Spleen (tissue), 11 donors: ENCODE measurements around the gene MAGI2. TPM values are rescaled to one million over a fixed set of nuclear protein-coding genes. Genes with fewer than 3 reads are reported as not detected.

Experiments
- DNase-seq: peaks from one replicate; pipeline ENCODE4 v3.0.0-alpha.2; 2020
- H3K27ac ChIP-seq, 8 donors: fragments of 200-600 bp; sonication (generic) in 7 of 8; 1 replicate in 4 of 8; 2 replicates in 4 of 8; pipeline versions ENCODE4 v1.5.0 to v1.8.0; 2016 to 2021; ENCODE audit warnings: inconsistent platforms in 4 of 8, mild to moderate bottlenecking in 4 of 8, moderate library complexity in 1 of 8
- H3K27me3 ChIP-seq, 7 donors: fragments of 200-600 bp; sonication (generic) in 6 of 7; replicated peaks in 1 of 7; 1 replicate in 4 of 7; 2 replicates in 3 of 7; pipeline versions ENCODE4 v1.5.0 to v1.8.0; 2016 to 2021; ENCODE audit warnings: inconsistent platforms in 3 of 7, mild to moderate bottlenecking in 1 of 7
- H3K36me3 ChIP-seq, 6 donors: fragments of 200-600 bp; sonication (generic) in 5 of 6; 1 replicate in 4 of 6; 2 replicates in 2 of 6; pipeline versions ENCODE4 v1.5.0 to v1.8.0; 2016 to 2021; ENCODE audit warnings: inconsistent platforms in 2 of 6
- H3K4me1 ChIP-seq, 6 donors: fragments of 200-600 bp; sonication (generic) in 5 of 6; 1 replicate in 3 of 6; 2 replicates in 3 of 6; pipeline versions ENCODE4 v1.5.0 to v1.8.0; 2016 to 2021; ENCODE audit warnings: inconsistent platforms in 3 of 6
- H3K4me3 ChIP-seq, 8 donors: fragments of 200-600 bp; sonication (generic) in 7 of 8; 1 replicate in 4 of 8; 2 replicates in 4 of 8; pipeline versions ENCODE4 v1.5.0 to v1.8.0; 2016 to 2021; ENCODE audit warnings: inconsistent platforms in 4 of 8, mild to moderate bottlenecking in 4 of 8, moderate library complexity in 2 of 8
- H3K9me3 ChIP-seq, 8 donors: fragments of 200-600 bp; sonication (generic) in 7 of 8; 1 replicate in 4 of 8; 2 replicates in 4 of 8; pipeline versions ENCODE4 v1.5.0 to v1.8.0; 2016 to 2021; ENCODE audit warnings: inconsistent platforms in 4 of 8
- POLR2A ChIP-seq, 3 donors: fragments of 450-650 bp; IDR thresholded peaks; one replicate each; pipeline ENCODE4 v1.5.1; 2017; ENCODE audit warnings: antibody characterized with exemption in 3 of 3, mild to moderate bottlenecking in 1 of 3
- POLR2AphosphoS5 ChIP-seq, 3 donors: sonication (generic); formaldehyde crosslinking; IDR thresholded peaks; one replicate each; pipeline ENCODE4 v1.5.1; 2017; ENCODE audit warnings: antibody characterized with exemption in 3 of 3
- WGBS, 5 donors: extraction: QIAGEN DNeasy Blood & Tissue Kit in 3 of 5; methylation state at CpG; one replicate each; pipeline versions ENCODE4 v1.1.5 to v1.1.7; 2013 to 2018; 5-methylcytosine and 5-hydroxymethylcytosine counted together
- intact Hi-C: fragments of 100-400 bp; cut with DNase I; formaldehyde crosslinking; loops from one replicate; pipeline ENCODE4 v1.15.0; 2023; ENCODE audit warnings: low total_unique reads
- polyA plus RNA-seq, 3 donors: library from polyadenylated mRNA; stranded (reverse); fragments of 200-250 nt; gene quantifications; one replicate each; pipeline ENCODE4 v1.2.1, GENCODE V29; 2013
- total RNA-seq, 7 donors: library from RNA; depleted of rRNA in 3 of 7; stranded (reverse); fragments of >200 nt in 3 of 7; fragmentation: NEBNext Ultra II Directional in 4 of 7; extraction: Animal tissue kit (Norgen Biotek cat#: 25700) in 4 of 7; gene quantifications; one replicate each; pipeline versions ENCODE4 v1.1.0 to v1.2.1, GENCODE V29; 2016 to 2021
- TF ChIP-seq, protein P1 (sequence below), 11 experiments: fragments of 200-600 bp in 7 of 11; fragments of 450-650 bp in 4 of 11; sonication (generic) in 4 of 11; IDR thresholded peaks in 8 of 11; conservative IDR thresholded peaks in 3 of 11; 1 replicate in 7 of 11; 2 replicates in 4 of 11; pipeline versions ENCODE4 v1.4.0 to v1.8.0; 2016 to 2021; ENCODE audit warnings: antibody characterized with exemption in 11 of 11, inconsistent platforms in 4 of 11, mild to moderate bottlenecking in 1 of 11
- donor health status: healthy with polysubstance abuse.
- donor health status: DM: no; HTN: no; CAD: no; lungs with moderate emphysema.
- donor health status: DM: no; HTN: no; CAD: no.
- donor health status: Bipolar disorder and iron deficiency.
- donor health status: healthy.
- donor health status: DM: no; HTN: no; CAD: no.
- donor health status: DM: yes; HTN: yes; CAD: no.

The MAGI2 gene
- total and polyA plus RNA-seq, 10 donors, result 0.74 to 18.1 (median 11.1) TPM

DNA sequence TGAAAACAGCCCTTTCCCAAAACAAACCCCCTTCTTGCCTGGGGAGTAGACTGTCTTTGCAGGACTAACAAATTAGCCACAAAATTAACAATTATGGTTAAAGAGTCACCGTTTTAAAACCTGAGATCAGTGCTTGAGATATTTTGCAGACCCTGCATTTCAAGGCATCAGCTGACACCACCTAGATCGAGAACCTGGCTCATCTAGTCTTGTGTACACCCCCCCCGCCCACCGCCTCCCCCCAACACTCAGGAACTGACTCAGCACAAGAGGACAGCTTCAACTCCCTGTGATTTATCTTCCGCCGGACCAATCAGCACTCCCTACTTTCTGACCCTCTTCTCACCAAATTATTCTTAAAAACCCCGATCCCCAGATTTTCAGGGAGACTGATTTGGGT lies 917.8 kb downstream of the MAGI2 start:
- no peak for DNase-seq
- Histone ChIP-seq H3K36me3 (no peaks in the 10 kb centered on the region), H3K4me3 (no peak overlapping the region), H3K27me3 (no peaks in the 10 kb centered on the region), H3K9me3 (peaks cover 0 to 5% (median 0%) of the 10 kb centered on the region in 8 donors), H3K4me1 (no peaks in the 10 kb centered on the region), H3K27ac (no peak overlapping the region)
- TF ChIP-seq POLR2A (IDR thresholded peaks at IDR 0.05), result no peak
- TF ChIP-seq, protein P1, sequence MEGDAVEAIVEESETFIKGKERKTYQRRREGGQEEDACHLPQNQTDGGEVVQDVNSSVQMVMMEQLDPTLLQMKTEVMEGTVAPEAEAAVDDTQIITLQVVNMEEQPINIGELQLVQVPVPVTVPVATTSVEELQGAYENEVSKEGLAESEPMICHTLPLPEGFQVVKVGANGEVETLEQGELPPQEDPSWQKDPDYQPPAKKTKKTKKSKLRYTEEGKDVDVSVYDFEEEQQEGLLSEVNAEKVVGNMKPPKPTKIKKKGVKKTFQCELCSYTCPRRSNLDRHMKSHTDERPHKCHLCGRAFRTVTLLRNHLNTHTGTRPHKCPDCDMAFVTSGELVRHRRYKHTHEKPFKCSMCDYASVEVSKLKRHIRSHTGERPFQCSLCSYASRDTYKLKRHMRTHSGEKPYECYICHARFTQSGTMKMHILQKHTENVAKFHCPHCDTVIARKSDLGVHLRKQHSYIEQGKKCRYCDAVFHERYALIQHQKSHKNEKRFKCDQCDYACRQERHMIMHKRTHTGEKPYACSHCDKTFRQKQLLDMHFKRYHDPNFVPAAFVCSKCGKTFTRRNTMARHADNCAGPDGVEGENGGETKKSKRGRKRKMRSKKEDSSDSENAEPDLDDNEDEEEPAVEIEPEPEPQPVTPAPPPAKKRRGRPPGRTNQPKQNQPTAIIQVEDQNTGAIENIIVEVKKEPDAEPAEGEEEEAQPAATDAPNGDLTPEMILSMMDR (IDR thresholded peaks at IDR 0.05 in 8 of 11, conservative IDR thresholded peaks at IDR 0.05 in 3 of 11), result no peak
- TF ChIP-seq POLR2AphosphoS5 (IDR thresholded peaks at IDR 0.05), result no peak
- WGBS, 5 donors, result 60 to 80% (median 71%) methylated on average over 7 of the region's 7 CpGs
- intact Hi-C loops, result no loop called here

DNA sequence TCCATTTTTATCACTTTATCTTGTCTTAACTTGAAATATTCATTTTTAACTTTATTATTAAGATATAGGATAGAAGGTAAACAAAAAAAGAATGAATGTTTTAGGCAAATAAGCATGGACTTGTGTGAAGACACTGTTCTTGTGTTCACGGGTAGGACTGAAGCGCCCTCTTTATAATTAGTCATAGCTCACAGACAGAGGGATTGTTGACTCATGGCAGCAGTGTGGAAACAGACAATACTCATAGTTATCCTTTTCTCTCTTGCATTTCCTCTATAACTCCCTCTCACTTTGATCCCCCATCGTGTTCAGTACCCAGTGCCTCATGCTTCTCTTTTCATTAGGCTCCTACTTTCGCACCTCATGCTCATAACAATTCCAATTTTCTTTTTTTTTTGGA lies 923.1 kb downstream of the MAGI2 start:
- Histone ChIP-seq H3K36me3 (no peaks in the 10 kb centered on the region), H3K27ac (no peak overlapping the region), H3K4me1 (no peaks in the 10 kb centered on the region), H3K27me3 (no peaks in the 10 kb centered on the region), H3K9me3 (no peaks in the 10 kb centered on the region), H3K4me3 (no peak overlapping the region)
- DNase-seq, result no peak
- WGBS, 5 donors, result 74 to 87% (median 81%) methylated on average over 4 of the region's 4 CpGs
- TF ChIP-seq POLR2A (IDR thresholded peaks at IDR 0.05), result no peak
- TF ChIP-seq POLR2AphosphoS5 (IDR thresholded peaks at IDR 0.05), result no peak
- TF ChIP-seq, protein P1 (IDR thresholded peaks at IDR 0.05 in 8 of 11, conservative IDR thresholded peaks at IDR 0.05 in 3 of 11), result no peak
- intact Hi-C loops, result no loop called here

DNA sequence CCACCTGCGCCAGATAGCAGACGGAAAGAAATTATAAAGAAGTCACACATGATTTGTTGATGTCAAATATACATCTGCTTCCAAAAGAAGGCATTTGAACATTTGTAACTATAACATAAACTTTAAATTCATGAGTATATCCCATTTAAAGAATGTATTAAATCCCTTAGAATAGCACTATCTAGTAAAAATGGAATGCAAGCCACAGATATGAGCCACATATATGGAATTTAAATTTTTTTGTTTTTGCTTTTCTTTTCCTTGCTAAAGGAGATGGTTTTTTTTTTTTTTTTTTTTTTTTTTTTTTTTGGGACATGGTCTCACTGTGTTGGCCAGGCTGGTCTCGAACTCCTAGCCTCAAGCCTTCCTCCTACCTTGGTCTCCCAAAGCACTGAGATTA lies 924.1 kb downstream of the MAGI2 start:
- 80 to 88% (median 82%) methylated on average over 3 of the region's 3 CpGs for whole genome bisulfite sequencing, 5 donors
- Histone ChIP-seq H3K27me3 (no peaks in the 10 kb centered on the region), H3K4me1 (no peaks in the 10 kb centered on the region), H3K36me3 (no peaks in the 10 kb centered on the region), H3K27ac (no peak overlapping the region), H3K9me3 (no peaks in the 10 kb centered on the region), H3K4me3 (no peak overlapping the region)
- DNase-seq, result no peak
- intact Hi-C loops, result no loop called here
- TF ChIP-seq POLR2A (IDR thresholded peaks at IDR 0.05) (no peak), POLR2AphosphoS5 (IDR thresholded peaks at IDR 0.05) (no peak)

DNA sequence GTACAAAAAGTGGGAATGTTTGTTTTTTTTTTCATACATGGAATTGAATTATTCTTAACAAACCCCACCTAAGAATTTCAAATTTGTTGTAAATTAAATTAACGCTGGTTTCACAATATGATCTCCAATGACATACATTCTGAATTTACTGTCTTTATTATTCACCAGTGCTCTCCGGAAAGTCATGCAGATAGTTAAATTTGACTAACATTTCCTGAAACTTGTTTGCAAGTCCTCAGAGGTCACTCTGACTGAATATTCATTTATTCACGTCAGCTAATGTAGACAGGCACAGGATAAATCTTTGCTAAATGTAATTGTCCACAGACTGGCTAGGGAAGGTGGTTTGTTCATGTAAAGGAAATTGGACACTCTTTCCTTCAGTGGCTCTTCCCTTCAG lies 924.5 kb downstream of the MAGI2 start:
- intact Hi-C loops, result no loop called here
- Histone ChIP-seq H3K27me3 (no peaks in the 10 kb centered on the region), H3K27ac (no peak overlapping the region), H3K4me1 (no peaks in the 10 kb centered on the region), H3K36me3 (no peaks in the 10 kb centered on the region), H3K4me3 (no peak overlapping the region), H3K9me3 (no peaks in the 10 kb centered on the region)
- no peak for DNase-seq
- WGBS, 5 donors, result 65 to 75% (median 72%) methylated on average over 3 of the region's 3 CpGs
- TF ChIP-seq POLR2A (IDR thresholded peaks at IDR 0.05), result no peak
- TF ChIP-seq, protein P1 (IDR thresholded peaks at IDR 0.05 in 8 of 11, conservative IDR thresholded peaks at IDR 0.05 in 3 of 11), result no peak
- no peak for TF ChIP-seq POLR2AphosphoS5 (IDR thresholded peaks at IDR 0.05)

DNA sequence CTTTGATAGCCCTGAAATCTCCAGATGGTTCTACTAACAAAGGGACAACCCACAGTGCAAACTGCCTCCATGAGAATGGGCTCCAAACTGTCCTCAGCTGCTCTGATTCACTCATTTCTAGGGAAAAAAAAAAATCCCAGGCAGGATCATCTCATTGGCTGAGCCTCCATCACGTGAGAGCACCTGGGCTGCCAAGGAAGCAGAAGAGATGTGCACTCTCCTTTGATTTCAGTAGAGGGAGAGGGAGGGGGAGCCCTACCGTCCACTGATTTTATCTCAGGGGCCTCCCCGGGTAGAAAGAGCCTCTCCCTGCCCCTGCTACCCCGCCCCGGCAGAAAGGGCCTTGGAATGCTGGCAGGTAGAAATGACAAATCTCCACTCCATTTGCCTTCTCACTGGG lies 929.5 kb downstream of the MAGI2 start:
- H3K4me1 ChIP-seq, result no peaks in the 10 kb centered on the region
- DNase-seq, result no peak
- H3K27me3 ChIP-seq, result no peaks in the 10 kb centered on the region
- TF ChIP-seq, protein P1 (IDR thresholded peaks at IDR 0.05 in 8 of 11, conservative IDR thresholded peaks at IDR 0.05 in 3 of 11), result no peak
- TF ChIP-seq POLR2AphosphoS5 (IDR thresholded peaks at IDR 0.05) (no peak), POLR2A (IDR thresholded peaks at IDR 0.05) (no peak)
- H3K27ac ChIP-seq, result no peak overlapping the region
- H3K4me3 ChIP-seq, result no peak overlapping the region
- H3K36me3 ChIP-seq, result no peaks in the 10 kb centered on the region
- intact Hi-C loops, result no loop called here
- H3K9me3 ChIP-seq, result peaks cover 0 to 3% (median 0%) of the 10 kb centered on the region in 8 donors
- WGBS, 5 donors, result 56 to 81% (median 73%) methylated on average over 5 of the region's 5 CpGs
